ENCODE results near the gene PARM1.

DNA sequence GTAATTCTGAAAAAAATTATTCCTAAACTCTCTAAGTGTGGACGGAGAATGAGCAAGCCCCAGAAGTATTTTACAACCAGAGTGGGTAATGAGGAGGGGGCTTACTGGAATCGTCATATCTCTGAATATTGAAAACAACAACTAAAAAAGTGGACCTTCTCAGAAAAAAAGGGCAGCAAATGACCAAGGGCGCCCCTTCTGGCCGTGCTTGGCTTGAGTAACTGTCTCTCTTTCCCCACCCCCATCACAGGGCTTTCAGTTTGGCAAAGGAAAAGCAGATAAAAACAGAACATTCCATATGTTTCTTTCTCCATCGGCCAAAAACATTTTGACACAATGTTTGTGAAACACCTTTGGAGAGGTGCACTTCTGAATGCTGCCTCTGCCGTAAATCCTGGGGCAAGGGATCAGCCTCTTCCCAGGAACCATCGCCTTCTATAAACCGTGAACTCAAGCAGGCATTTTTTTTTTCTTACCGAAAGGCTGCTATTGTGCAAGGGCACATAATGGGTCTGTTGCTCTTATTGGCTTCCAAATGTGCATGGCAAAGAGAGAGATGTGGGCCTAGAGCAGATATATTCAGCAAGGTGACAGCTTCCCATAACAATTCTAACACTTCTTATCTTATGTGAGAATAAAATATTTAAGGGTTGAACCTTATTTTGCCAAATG is 115.4 kb downstream of the PARM1 start:
- TF ChIP-seq, protein P1, sequence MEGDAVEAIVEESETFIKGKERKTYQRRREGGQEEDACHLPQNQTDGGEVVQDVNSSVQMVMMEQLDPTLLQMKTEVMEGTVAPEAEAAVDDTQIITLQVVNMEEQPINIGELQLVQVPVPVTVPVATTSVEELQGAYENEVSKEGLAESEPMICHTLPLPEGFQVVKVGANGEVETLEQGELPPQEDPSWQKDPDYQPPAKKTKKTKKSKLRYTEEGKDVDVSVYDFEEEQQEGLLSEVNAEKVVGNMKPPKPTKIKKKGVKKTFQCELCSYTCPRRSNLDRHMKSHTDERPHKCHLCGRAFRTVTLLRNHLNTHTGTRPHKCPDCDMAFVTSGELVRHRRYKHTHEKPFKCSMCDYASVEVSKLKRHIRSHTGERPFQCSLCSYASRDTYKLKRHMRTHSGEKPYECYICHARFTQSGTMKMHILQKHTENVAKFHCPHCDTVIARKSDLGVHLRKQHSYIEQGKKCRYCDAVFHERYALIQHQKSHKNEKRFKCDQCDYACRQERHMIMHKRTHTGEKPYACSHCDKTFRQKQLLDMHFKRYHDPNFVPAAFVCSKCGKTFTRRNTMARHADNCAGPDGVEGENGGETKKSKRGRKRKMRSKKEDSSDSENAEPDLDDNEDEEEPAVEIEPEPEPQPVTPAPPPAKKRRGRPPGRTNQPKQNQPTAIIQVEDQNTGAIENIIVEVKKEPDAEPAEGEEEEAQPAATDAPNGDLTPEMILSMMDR (IDR thresholded peaks at IDR 0.05), result no peak
- TF ChIP-seq EP300 (IDR thresholded peaks at IDR 0.05) (no peak), POLR2AphosphoS5 (IDR thresholded peaks at IDR 0.05) (no peak), POLR2A (IDR thresholded peaks at IDR 0.05) (no peak)
